Ecto neural progenitor cell (in vitro differentiated cells): Measurements from ENCODE around the gene DAG1.

Experiments used
- DNase-seq: peaks from one replicate; pipeline ENCODE4 v3.0.0-alpha.2; 2018; ENCODE audit warnings: low spot score

DAG1 gene

GRCh38 chr3:49518441-49518840, 48.4 kb downstream of the DAG1 start:
- DNase-seq = no peak

GRCh38 chr3:49519296-49519695, 49.2 kb downstream of the DAG1 start:
- no peak for DNase-seq

DNA sequence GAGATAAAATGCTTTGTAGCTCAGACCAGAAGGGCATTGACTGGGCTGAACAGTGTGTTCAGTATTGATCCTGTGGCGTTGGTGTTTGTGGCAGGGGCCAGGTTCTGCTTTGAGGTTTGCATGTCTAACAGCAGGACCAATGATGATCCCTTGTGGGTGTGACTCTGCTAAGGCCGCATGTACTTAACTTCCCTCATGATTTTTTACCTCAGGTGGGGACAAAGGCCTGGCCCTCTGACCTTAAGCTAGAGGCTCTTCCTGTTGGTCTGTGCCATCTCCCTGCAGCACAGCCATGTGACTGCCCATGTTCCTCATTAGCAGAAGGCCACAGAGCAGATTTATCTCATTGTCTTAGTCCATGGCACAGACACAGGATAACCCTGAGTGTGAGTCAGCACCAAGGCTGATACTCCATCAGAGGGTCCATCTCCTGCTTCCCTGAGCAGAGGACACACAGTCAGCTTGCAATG, 49.9 kb downstream of the DAG1 start:
- DNase-seq = no peak

DNA sequence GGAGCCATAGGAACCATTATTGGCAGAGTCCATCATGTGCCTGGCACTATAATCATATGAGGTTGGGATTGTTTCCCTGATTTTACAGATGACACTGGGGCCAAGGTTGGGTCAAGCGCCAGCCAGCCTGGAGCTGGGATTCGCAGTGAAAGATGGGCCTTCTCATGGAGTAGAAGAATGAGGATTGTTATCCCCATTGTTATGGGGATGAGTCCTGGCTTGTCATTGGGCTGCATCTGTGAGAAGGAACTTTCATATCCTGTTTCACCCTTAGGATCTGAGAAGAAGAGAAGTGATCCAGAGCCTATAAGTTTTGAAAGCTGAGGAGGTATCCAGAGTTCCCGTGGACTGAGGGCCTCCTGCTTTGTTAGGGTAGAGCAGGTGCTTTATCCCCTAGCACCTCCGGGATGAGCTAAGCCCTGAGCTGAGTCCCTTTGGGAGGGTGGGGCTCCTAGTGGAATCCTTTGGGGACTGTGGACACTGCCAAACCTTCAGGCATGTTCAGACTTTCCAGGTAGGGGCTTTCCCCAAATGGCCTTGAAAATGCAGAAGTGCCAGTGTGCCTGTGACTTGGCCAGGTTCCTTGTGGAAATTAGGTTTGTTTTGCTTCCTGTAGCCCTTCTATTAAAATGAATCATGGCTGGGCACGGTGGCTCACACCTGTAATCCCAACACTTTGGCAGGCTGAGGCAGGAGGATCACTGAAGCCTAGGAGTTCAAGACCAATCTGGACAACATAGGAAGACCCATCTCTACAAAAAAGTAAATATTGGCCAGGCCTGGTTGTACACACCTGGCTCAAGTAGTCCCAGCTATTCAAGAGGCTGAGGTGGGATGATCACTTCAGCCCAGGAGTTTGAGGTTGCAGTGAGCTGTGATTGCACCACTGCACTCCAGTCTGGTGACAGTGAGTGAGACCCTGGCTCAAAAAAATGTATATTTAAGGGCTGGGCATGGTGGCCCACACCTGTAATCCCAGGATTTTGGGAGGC, 54.0 kb downstream of the DAG1 start:
- peak; percentile 16 for DNase-seq

DNA sequence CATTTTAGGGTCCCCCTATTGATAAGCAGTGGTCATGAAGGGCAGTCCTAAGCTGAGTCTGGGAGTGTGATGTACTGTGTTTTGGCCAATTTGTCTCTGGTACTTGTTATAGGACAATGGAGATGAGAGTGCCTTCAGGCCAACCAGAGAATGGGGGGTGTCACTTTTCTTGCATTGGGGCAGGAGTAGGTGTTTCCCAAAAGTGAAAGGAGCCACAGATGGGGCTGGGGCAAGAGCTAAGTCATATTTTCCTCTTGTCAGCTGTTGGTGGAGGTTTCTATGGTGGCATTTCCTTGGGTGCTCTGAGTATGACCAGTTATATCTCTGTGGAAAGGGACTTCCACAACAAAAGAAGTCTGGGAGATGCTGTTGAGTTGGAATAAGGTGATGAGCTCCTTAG, 59.5 kb downstream of the DAG1 start:
- DNase-seq = no peak

DNA sequence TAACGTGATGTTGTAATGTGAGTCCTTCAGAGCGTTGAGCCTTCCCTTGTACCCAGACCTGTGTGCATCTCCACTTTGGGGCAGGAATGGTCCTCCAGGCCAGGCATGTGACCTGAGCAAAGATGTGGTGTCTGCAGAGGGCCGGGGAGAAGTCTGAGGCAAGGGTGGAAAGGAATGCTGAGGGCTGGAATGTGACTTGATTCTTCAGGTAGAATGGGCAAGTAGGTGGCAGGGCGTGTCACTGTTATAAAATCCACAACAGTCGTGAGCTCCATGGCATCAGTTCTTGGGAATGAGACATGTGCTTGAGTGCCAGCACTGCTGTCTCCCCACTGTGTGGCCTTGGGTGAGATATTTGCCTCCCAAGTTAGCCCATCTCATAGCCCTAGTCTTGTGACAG, 60.2 kb downstream of the DAG1 start:
- DNase-seq = no peak

- DNase-seq = no peak
Observed at GRCh38 chr3:49530701-49531100, 60.6 kb downstream of the DAG1 start.

DNA sequence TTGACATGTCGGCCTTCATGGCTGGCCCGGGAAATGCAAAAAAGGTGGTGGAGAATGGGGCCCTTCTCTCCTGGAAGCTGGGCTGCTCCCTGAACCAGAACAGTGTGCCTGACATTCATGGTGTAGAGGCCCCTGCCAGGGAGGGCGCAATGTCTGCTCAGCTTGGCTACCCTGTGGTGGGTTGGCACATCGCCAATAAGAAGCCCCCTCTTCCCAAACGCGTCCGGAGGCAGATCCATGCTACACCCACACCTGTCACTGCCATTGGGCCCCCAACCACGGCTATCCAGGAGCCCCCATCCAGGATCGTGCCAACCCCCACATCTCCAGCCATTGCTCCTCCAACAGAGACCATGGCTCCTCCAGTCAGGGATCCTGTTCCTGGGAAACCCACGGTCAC, 61.2 kb downstream of the DAG1 start:
- DNase-seq = no peak

GRCh38 chr3:49531715-49532114, 61.6 kb downstream of the DAG1 start:
- DNase-seq = no peak

GRCh38 chr3:49533031-49533430, 63.0 kb downstream of the DAG1 start:
- no peak for DNase-seq

- DNase-seq = no peak
Observed at GRCh38 chr3:49533786-49534519, 63.9 kb downstream of the DAG1 start.

DNA sequence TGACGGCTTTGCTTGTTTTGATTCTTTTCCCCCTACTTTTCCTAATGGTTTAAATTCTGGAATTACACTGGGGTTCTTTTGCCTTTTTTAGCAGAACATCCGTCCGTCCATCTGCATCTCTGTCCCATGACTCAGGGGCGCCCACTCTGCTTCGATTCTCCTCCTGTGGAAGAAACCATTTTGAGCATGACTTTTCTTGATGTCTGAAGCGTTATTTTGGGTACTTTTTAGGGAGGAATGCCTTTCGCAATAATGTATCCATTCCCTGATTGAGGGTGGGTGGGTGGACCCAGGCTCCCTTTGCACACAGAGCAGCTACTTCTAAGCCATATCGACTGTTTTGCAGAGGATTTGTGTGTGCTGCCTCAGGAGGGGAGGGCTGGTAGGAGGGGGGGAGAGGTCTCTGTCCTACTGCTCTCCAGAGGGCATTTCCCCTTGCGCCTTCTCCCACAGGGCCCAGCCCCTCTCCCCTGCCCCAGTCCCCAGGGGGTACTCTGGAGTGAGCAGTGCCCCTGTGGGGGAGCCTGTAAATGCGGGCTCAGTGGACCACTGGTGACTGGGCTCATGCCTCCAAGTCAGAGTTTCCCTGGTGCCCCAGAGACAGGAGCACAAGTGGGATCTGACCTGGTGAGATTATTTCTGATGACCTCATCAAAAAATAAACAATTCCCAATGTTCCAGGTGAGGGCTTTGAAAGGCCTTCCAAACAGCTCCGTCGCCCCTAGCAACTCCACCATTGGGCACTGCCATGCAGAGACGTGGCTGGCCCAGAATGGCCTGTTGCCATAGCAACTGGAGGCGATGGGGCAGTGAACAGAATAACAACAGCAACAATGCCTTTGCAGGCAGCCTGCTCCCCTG, 64.7 kb downstream of the DAG1 start:
- DNase-seq = peak; percentile 78

- no peak for DNase-seq
Observed at GRCh38 chr3:49535971-49536874, 66.2 kb downstream of the DAG1 start.

GRCh38 chr3:49536875-49537533, 66.9 kb downstream of the DAG1 start:
- DNase-seq = no peak

DNA sequence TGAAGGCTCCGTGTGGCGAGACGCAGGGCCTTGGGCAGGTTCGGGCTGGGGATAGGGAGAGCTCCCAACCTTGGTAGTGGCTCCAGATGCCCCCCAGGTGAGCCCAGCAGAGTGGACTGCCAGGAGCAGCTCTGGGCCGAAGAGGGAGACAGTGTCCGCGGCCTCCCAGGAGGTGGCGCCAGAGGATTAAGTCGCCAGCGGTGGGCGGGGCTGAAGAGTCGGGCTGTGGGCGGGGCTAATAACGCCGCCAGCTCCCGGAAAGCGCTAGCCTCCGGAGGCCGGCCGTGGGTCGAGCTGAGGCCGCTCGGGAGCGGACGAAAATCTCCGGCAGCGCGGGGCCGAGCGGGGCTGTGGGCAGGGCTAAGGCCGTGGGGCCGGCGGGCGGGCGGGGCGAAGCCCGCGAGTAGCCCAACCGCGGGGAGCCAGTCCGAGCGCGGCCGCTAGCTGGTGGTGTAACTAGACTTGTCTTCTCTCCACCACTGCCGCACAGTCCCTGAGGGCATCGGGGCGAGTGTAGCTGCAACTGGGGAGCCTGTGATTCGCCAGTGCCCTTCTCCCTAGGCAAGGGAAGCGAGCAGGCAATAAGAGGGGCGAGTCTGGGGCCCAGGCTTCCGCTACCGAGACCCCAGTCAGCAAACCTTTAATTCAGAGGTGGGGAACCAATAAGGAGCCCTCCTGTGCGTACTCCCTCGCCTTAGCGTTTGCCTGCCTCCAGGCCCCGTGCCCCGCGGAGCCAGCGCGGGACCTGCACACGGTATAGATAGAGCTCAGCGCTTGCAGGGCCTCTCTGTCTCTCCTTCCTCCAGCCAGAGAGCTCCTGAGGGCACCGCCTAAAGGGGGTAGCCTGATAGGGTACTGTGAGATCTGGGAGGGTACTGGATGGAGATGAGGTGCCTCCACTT, 69.8 kb downstream of the DAG1 start:
- DNase-seq = peak; percentile 97

- DNase-seq = no peak
Observed at GRCh38 chr3:49552087-49552486, 82.0 kb downstream of the DAG1 start.

GRCh38 chr3:49553324-49553691, 83.2 kb downstream of the DAG1 start:
- no peak for DNase-seq

DNA sequence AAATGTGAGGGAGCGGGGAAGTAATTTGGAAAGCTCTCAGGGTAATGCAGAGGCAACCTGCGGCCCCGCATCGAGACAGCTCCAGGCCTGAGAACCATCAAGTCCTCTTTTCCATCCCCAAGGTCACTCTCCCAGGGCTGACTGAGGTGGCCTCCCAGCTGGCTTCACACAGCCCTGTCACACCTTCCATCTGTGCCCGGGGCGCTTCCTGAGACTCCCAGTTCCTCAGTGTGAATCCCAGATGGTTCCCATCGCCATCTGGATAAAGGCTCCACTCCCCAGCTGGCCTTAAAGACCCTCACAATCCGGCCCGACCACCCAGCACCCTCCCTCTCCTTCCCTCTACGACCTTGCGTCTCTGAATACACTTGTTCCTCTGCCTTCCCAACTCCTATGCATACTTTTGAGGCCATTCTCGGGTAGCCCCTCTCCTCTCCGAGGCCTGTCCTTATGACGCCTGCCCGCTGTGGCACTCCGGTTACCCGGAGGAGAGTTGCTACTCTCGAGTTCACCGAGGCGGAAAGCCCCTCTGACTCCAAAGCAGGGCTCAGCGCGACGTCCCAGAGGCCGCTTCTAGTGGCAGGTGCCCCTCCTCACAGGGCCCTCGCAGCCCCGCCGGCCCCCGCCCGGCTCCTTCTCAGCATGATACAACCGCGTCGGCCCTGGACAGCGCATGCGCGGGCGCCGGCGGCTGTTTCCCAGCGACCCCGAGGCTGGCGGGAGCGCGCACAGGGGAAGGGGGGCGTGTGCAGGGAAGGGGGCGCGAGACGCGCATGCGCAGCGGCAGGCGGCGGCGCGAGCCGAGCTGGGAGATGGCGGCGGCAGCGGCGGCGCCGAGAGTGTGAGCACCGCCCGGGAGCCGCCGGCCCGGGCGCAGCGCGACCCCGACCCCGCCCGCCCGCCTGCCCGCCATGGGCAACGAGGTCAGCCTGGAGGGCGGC, 83.9 kb downstream of the DAG1 start, which contains the start of gene BSN:
Gene BSN, plus strand, starts transcription at position 786 of the 941 bp plus-strand sequence. Its CDS starts 126 bp downstream, at position 912.
- peak; percentile 97 for DNase-seq
